Uterus (tissue), 2 donors: Measurements from ENCODE around the gene NPM3.

ENCODE experiments used
- CTCF ChIP-seq, 4 experiments: fragments of 200-600 bp in 2 of 4; fragments of 450-650 bp in 2 of 4; sonication (generic) in 2 of 4; IDR thresholded peaks; one replicate each; pipeline ENCODE4 v1.5.1; 2016 to 2019; ENCODE audit warnings: antibody characterized with exemption in 4 of 4, mild to moderate bottlenecking in 2 of 4, moderate library complexity in 1 of 4
- POLR2A ChIP-seq, 2 donors: fragments of 450-650 bp; IDR thresholded peaks; one replicate each; pipeline ENCODE4 v1.6.1; 2016; ENCODE audit warnings: antibody characterized with exemption in 2 of 2, mild to moderate bottlenecking in 1 of 2, moderate library complexity in 1 of 2

- no peak for TF ChIP-seq CTCF (IDR thresholded peaks at IDR 0.05)
- TF ChIP-seq POLR2A (IDR thresholded peaks at IDR 0.05) = no peak
Observed at GRCh38 chr10:101741938-101742337, 41.3 kb downstream of the NPM3 start.
